DOHH2 (cell line): Measurements from ENCODE around the gene CTAGE9.

Experiments used
- CTCF ChIP-seq: fragments of 200-600 bp; sonication (generic); IDR thresholded peaks from one replicate; pipeline ENCODE4 v1.5.1; 2014; ENCODE audit warnings: antibody characterized with exemption, mild to moderate bottlenecking, low read depth, low read length; ENCODE audit not compliant: poor library complexity, severe bottlenecking
- EZH2phosphoT487 ChIP-seq: fragments of 200-600 bp; sonication (generic); IDR thresholded peaks from 2 replicates; pipeline ENCODE4 v1.6.1; 2017; ENCODE audit warnings: borderline replicate concordance, mild to moderate bottlenecking, antibody characterized with exemption, low read length, moderate library complexity, mixed read lengths

GRCh38 chr6:131727467-131727866, 16.6 kb upstream of the CTAGE9 start:
- TF ChIP-seq CTCF, result no peak
- TF ChIP-seq EZH2phosphoT487, result no peak
